HEK293 (cell line): ENCODE data around the gene NRP2.
A peak's percentile ranks its signal among the peaks of the same experiment; 100 is the strongest.

Source experiments
- CTCF ChIA-PET: fragments of 350-600 bp; formaldehyde crosslinking; extraction: SDS; loops from one replicate; lab custom pipeline; 2021; ENCODE audit warnings: antibody characterized with exemption; lab: Yijun Ruan, JAX
- POLR2A ChIA-PET: fragments of 300-600 bp; formaldehyde crosslinking; extraction: SDS; loops from one replicate; lab custom pipeline; 2020; ENCODE audit warnings: antibody characterized with exemption, inconsistent platforms; lab: Yijun Ruan, JAX
- H3K27ac ChIP-seq: fragments of 200-500 bp; sonication (Bioruptor generic); 2 replicates; pipeline ENCODE4 v1.5.1; 2014; ENCODE audit warnings: low read depth, low read length, control low read depth, inconsistent platforms; ENCODE audit errors: extremely low read depth
- H3K36me3 ChIP-seq, 2 experiments: fragments of 200-500 bp in 1 of 2; sonication (Bioruptor generic) in 1 of 2; 1 replicate in 1 of 2; 2 replicates in 1 of 2; pipeline ENCODE4 v1.5.1; 2014 to 2017; ENCODE audit warnings: inconsistent platforms in 2 of 2, low read length in 2 of 2; ENCODE audit not compliant: control insufficient read depth in 2 of 2, insufficient read depth in 1 of 2
- H3K4me1 ChIP-seq: fragments of 200-500 bp; sonication (Bioruptor generic); 2 replicates; pipeline ENCODE4 v1.5.1; 2014; ENCODE audit warnings: mild to moderate bottlenecking, low read length, inconsistent platforms; ENCODE audit not compliant: control insufficient read depth, insufficient read depth
- H3K4me3 ChIP-seq: 2 replicates; pipeline ENCODE4 v1.5.1; 2011; ENCODE audit warnings: low read depth, mild to moderate bottlenecking, control low read depth, low read length, moderate library complexity
- H3K9me3 ChIP-seq: fragments of 200-500 bp; sonication (Bioruptor generic); 2 replicates; pipeline ENCODE4 v1.5.1; 2014; ENCODE audit warnings: low read depth, low read length, inconsistent platforms; ENCODE audit not compliant: control insufficient read depth, insufficient read depth
- CTCF ChIP-seq: fragments of 450-650 bp; formaldehyde crosslinking; IDR thresholded peaks from 2 replicates; pipeline ENCODE4 v1.5.1; 2016; ENCODE audit warnings: missing biosample characterization, missing genetic modification characterization
- MYNN ChIP-seq: fragments of 450-650 bp; formaldehyde crosslinking; IDR thresholded peaks from 2 replicates; pipeline ENCODE4 v1.5.1; 2016; ENCODE audit warnings: missing biosample characterization, missing genetic modification characterization, borderline replicate concordance
- PRDM1 ChIP-seq: fragments of 450-650 bp; formaldehyde crosslinking; IDR thresholded peaks from 2 replicates; pipeline ENCODE4; 2016; ENCODE audit warnings: missing biosample characterization, missing genetic modification characterization
- TSHZ1 ChIP-seq: fragments of 450-650 bp; formaldehyde crosslinking; IDR thresholded peaks from 2 replicates; pipeline ENCODE4 v1.5.1; 2016; ENCODE audit warnings: missing biosample characterization, missing genetic modification characterization, borderline replicate concordance
- ZFHX2 ChIP-seq: fragments of 450-650 bp; formaldehyde crosslinking; conservative IDR thresholded peaks from 2 replicates; pipeline ENCODE4 v1.5.1; 2016; ENCODE audit warnings: missing biosample characterization, missing genetic modification characterization
- ZNF121 ChIP-seq: fragments of 450-650 bp; formaldehyde crosslinking; IDR thresholded peaks from 2 replicates; pipeline ENCODE4 v1.5.1; 2016; ENCODE audit warnings: missing biosample characterization, missing genetic modification characterization
- ZNF18 ChIP-seq: fragments of 450-650 bp; formaldehyde crosslinking; IDR thresholded peaks from 2 replicates; pipeline ENCODE4 v1.5.1; 2016; ENCODE audit warnings: missing biosample characterization, missing genetic modification characterization
- ZNF707 ChIP-seq: fragments of 450-650 bp; formaldehyde crosslinking; IDR thresholded peaks from 2 replicates; pipeline ENCODE4 v1.5.1; 2016; ENCODE audit warnings: missing biosample characterization, missing genetic modification characterization

Gene NRP2

GRCh38 chr2:205773989-205774388 lies 91.7 kb downstream of the NRP2 start (continued):
- TF ChIP-seq ZNF121 (tag by site-specific recombination) (no peak), MYNN (tag by site-specific recombination) (no peak)

GRCh38 chr2:205775097-205775877 lies 93.0 kb downstream of the NRP2 start:
- no peaks in the 10 kb centered on the region for H3K9me3 ChIP-seq
- H3K4me3 ChIP-seq = no peak overlapping the region
- peaks cover 3% of the 10 kb centered on the region; the same call in 1 of the 2 replicates for H3K4me1 ChIP-seq
- no peak overlapping the region for H3K27ac ChIP-seq
- ChIA-PET CTCF (interaction anchor here (0.7 to 5.5 kb wide), 17 partner anchors 13 to 820 kb away, joined by 3 to 59 read pairs (median 4); no protein-coding TSS in a partner anchor), POLR2A (no interaction called here)
- no peaks in the 10 kb centered on the region for H3K36me3 ChIP-seq
- TF ChIP-seq TSHZ1 (tag by site-specific recombination) (no peak), PRDM1 (tag by site-specific recombination) (0 out of 2 replicates have a peak, but pooled peaks have one; percentile 17)

- H3K36me3 ChIP-seq = no peaks in the 10 kb centered on the region
- no peak overlapping the region for H3K27ac ChIP-seq
- H3K9me3 ChIP-seq = no peaks in the 10 kb centered on the region
- POLR2A ChIA-PET = no interaction called here
- H3K4me1 ChIP-seq = peaks cover 3% of the 10 kb centered on the region; the same call in 1 of the 2 replicates
- TF ChIP-seq CTCF (tag by site-specific recombination) = peak; percentile 64
- TF ChIP-seq ZNF707 = no peak
- H3K4me3 ChIP-seq = no peak overlapping the region
- CTCF ChIA-PET = interaction anchor here (0.7 to 5.5 kb wide), 17 partner anchors 17 to 184 kb away, joined by 3 to 59 read pairs (median 4); no protein-coding TSS in a partner anchor
Observed at GRCh38 chr2:205776139-205776538, 93.8 kb downstream of the NRP2 start.

GRCh38 chr2:205776720-205777119 lies 94.4 kb downstream of the NRP2 start:
- Histone ChIP-seq H3K36me3 (no peaks in the 10 kb centered on the region), H3K9me3 (no peaks in the 10 kb centered on the region), H3K4me3 (no peak overlapping the region), H3K4me1 (peaks cover 3% of the 10 kb centered on the region; the same call in 1 of the 2 replicates), H3K27ac (no peak overlapping the region)
- ChIA-PET CTCF (interaction anchor here (0.7 to 5.5 kb wide), 12 partner anchors 18 to 184 kb away, joined by 3 to 59 read pairs (median 4); no protein-coding TSS in a partner anchor), POLR2A (no interaction called here)
- TF ChIP-seq ZNF18 (tag by site-specific recombination) = no peak
- TF ChIP-seq ZFHX2 (tag by site-specific recombination) = peak; percentile 67
